HG03520 (cell line): Measurements from ENCODE around the gene RBM4B.

Experiments
- ATAC-seq: cut with Tn5 transposase; IDR thresholded peaks from one replicate; pipeline ENCODE4 v1.9.1; 2021; ENCODE audit warnings: mild to moderate bottlenecking, moderate library complexity; ENCODE audit not compliant: unreplicated experiment

Gene RBM4B

GRCh38 chr11:66707486-66707885 lies 29.8 kb upstream of the RBM4B start:
- ATAC-seq, result no peak

DNA sequence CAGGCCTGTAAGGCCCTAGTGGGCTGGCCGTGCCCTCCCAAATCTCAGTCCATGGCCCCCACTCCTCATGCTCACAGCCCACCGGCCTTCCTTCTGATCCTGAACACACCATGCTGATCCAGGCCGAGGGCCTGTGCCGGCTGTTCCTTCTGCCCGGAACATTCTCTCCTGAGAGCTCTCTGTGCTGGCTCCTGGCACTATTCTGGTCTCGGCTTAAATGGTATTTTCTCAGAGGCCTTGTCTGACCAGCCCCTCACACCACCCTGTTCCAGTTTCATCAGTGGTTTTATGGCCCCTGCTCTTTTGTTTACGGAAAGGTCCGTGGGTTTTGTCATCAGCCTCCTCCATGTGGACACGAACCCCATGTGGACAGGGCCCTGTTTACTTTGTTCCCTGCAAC lies 29.3 kb upstream of the RBM4B start:
- no peak for ATAC-seq

- no peak for ATAC-seq
Measured at GRCh38 chr11:66705587-66706335, 28.1 kb upstream of the RBM4B start.

GRCh38 chr11:66704659-66705360 lies 27.1 kb upstream of the RBM4B start:
- ATAC-seq, result no peak

- no peak for ATAC-seq
Measured at GRCh38 chr11:66701432-66702240, 23.9 kb upstream of the RBM4B start.

DNA sequence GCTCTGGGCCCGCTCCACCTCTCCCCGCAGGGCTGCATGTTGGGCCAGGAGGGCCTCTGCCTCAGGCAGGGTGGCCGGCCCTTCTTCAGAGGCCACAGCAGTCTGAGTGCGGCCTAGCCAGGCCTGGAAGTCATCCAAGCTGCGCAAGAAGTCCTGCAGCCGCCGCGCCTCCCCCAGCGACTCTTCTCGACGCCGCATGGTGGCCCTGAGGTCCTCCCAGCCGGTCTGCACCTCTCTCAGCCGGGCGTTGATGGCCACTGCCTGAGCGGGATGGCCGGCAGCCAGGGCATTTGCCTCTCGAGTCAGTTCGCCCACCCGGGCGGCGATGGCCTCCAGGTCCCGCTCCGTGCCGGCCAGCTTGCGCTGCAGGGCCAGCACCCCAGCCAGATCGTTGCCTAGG lies 23.1 kb upstream of the RBM4B start:
- no peak for ATAC-seq

- ATAC-seq, result no peak
Measured at GRCh38 chr11:66700337-66700736, 22.6 kb upstream of the RBM4B start.

DNA sequence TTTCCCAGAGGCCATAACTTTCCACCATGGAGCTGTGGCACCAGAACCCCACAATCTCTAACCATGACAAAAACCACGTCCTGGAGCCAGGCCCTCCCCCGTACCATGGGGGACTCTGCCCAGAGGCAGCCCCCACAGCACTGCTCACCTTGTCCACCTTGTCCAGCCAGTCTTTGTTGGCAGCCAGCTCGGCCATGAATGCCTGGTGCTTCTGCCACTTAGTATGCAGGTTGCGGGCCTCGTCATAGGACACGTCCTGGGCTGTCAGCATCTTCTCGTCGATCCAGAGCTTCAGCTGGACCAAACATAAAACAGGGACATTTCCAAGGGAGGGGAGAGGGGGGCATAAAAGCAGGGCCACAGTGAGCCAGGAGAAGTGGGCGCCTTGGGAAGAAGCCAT lies 20.8 kb upstream of the RBM4B start:
- ATAC-seq, result no peak

- no peak for ATAC-seq
Measured at GRCh38 chr11:66697988-66698387, 20.3 kb upstream of the RBM4B start.

DNA sequence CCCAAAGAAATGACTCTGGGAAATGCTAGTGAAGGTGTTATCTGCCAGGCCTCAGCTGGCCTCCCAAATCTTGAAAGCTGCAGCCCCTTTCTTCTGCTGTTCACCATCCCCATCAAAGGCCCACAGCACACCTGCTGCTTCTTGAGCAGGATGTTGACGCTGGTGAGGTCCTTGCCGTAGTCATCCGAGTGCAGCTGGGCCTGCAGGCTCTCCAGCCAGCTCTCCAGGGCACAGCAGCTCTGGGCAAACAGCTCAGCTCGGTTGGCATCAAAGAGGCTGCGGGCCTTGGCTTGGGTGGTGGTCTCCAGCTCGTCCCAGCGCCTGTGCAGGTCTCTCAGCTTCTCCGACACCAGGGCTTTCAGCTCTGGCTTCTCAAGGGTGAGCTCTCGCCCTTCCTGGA lies 18.5 kb upstream of the RBM4B start:
- ATAC-seq, result no peak

DNA sequence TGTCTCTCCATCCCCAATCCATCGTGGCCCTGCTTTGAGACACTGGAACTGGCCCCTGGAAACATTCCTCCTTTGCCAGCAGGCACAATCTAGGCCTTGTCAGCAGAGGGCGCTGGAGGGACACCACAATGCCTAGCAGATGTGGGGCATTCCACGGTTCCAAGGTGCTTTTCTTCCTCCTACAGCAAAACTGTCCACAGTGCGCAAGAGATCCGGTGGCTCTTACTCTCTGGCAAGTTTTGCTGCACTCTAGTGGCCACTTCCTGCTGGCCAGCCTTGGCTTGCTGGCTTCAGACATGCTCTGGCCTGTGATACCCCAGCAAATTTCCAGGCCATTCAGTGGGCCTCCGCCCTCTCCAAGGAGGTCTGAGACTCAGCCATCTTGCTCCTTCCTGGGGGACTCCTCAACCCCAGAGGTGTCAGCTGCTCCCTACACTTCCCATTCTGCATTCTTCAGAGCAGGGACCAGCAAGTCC lies 17.1 kb upstream of the RBM4B start:
- ATAC-seq, result no peak

DNA sequence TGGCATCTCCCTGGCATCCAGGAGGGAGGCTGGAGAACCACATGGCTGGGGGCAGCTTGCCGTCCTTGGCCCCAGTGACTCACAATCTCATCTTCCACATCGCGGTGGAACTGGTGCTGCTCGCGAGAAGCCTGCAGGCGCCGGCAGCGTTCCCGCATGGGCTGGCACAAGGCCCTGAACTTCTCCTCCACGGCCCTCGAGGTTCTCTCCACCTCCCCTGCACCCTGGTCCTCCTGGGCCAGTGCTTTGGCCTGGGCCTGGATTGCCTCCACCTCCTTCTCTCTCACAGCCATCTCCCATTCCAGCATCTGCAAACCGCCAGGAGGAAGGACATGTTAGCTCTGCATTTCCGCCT lies 16.3 kb upstream of the RBM4B start:
- no peak for ATAC-seq

DNA sequence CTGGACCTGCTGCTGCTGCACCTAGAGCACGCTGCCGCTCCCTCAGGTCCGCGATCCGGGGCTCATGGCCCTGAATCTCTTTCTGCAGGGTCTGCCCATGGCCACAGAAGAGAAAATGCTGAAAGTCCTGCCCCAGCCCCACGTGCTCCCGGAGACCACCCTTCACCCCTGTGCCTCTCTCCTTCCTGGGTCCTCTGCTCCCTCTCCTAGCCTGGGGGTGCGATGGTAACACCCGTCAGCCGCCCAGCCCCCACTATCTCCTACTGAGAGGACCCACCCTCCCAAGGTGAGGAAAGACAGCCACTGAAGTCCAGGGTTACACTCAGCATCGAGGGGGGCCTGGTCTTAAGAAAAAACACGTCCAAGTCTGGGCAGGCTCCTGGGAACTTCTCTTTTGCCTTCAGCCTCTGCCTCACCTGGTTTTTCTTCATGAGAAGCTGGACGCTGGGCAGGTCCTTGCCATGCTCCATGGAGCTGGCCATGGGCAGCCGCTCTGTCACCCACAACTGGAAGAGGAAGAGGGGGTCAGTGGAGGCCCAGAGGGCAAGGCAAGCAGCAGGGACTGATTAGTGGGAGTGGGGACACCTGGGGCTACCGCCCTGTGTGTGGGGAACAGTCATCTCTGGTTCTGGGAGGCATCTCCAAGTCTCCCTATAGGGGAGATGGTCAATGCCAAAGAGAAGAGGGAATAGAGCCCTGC lies 15.8 kb upstream of the RBM4B start:
- no peak for ATAC-seq

- ATAC-seq, result no peak
Measured at GRCh38 chr11:66692871-66693331, 15.2 kb upstream of the RBM4B start.

- no peak for ATAC-seq
Measured at GRCh38 chr11:66692446-66692845, 14.8 kb upstream of the RBM4B start.

- ATAC-seq, result no peak
Measured at GRCh38 chr11:66691311-66691980, 13.8 kb upstream of the RBM4B start.

DNA sequence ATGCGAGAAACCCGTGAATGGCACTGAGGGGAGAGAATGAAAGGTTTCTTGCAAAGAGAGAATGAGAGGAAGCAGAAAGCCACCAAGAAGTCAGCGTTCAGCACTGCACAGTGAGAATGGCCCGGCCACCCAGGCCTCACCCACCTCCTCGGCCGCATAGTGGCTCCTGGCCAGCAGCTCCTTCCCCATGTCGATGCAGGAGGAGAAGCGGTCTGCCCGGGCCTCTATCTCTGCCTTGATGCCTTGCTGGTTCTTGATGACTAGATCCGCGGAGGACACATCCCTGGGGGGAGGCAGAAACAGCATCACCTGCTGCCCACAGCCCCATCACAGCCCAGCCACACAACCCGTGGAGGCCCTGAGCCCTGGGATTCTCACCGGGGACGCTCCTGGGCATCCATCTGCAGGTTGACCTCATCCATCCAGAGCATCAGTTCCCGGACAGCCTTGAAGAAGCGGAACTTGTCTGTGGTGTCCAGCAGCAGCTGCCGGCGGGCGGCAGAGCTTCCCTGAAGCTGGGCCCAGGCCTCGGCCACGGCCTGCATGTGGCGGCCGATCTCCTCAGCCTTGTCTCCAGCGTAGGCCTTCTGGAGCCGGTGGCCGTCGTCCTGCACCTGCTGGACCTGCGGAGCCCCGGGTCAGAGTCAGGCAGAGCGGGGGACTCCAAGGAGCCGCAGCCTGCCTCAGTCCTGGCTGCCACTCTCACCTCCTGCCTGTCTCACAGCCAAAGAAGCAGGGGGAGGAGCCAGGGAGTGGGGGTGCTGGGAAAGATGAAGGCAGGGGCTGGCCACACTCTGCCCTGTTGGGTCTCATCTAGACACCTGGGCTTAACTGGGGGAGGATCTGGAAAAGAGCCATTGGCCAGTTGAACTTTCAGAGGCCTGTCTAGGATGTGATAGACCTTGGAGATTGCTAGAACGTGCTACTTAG lies 12.2 kb upstream of the RBM4B start:
- ATAC-seq, result no peak

DNA sequence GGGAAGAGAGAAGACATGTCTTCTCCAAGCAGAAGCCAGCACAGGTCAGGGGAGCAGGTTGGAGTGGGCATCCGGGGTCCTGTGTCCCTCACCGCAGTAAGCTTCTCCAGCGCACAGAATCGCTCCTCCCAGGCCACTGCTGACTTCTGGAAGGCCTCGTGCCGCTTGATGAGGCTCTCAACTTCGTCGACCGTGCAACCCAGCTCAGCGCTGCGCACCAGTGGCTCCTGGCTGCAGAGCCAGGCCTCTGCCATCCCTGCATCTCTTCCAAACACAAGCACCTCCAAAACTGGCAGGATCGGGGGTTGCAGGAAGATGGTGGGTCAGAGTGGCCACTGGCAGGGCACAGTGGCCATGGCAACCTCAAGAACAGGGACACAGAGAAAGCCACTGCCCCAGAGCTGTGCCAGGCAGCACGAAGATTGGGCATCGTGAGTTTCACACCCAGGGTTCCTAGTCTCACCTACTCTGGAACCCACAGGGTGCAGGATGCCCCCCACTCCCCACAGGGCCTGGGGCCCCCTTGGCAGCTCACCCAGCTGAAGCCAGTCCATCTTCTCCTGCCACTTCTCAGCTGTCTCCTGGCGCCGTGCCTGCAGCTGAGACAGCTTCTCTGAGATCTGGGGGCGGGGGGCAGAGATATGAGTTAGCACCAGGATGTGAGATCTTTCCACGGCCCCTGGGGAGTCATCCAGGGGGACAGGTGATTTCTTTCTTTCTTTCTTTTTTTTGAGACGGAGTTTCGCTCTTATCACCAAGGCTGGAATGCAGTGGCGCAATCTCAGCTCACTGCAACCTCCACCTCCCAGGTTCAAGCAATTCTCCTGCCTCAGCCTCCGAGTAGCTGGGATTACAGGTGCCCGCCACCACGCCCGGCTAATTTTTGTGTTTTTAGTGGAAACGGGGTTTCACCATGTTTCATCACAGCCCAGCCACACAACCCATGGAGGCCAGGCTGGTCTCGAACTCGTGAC lies 11.2 kb upstream of the RBM4B start:
- no peak for ATAC-seq
